NCI-H2107 treated with DMSO at 0.1 percent for 48 hours (cell line): ENCODE measurements around the gene RYR2.
A peak's percentile ranks its signal among the peaks of the same experiment; 100 is the strongest.

Source experiments
- DNase-seq: peaks from one replicate; lab custom pipeline; 2025; ENCODE audit not compliant: unreplicated experiment; lab: John Stamatoyannopoulos, UW

RYR2 gene

DNA sequence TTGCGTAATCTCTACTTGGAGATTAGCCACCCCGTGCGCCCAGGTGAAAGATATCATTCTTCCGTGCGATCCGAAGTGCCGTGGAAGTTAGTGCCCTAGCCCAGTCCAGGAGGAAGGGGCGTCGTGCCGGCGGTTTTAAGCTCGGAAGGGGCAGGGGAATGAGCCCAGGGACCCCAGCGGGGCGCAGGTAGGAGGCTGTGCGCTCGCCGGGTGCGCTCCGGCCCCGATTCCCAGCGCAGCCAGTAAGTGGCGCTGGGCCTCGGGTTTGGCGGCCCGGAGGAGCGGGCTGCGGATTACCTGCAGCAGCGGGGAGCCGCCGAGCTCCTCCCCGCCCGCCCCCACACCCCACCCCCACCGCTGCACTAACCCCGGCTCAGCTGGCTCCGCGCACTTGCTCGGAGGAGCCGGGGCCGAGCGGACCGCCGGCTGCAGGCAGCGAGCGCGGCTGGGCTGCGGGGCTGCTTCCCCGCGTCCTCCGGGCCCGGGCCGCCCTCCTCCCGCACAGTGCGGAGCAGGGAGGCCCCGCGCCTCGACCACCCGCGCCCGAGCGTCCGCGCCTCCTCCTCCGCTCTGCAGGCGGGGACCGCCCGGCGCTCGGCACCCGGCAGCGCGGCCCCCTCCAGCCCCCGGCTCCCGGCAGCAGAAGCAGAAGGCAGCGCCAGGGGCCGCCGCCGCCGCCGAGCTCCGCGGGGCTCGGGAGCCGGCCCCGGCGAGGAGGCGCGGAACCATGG, at the start of gene RYR2:
TSS of gene RYR2 (plus strand) at position 390 of the 731 bp plus-strand sequence. CDS start at position 728, 338 bp downstream.
- DNase-seq = no peak

DNA sequence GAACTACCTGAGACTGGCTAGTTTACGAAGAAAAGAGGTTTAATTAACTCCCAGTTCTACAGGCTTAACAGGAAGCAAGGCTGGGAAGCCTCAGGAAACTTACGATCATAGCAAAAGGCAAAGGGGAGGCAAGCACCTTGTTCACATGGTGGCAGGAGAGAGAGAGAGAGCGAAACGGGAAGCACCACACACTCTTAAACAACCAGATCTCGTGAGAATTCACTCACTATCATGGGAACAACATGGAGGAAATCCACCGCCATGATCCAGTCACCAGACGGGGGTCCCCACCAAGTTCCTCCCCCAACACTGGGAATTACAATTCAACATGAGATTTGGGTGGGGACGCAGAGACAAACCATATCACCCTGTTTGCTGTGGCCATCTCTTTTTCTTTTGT, 49.5 kb upstream of the RYR2 start:
- DNase-seq = no peak

DNA sequence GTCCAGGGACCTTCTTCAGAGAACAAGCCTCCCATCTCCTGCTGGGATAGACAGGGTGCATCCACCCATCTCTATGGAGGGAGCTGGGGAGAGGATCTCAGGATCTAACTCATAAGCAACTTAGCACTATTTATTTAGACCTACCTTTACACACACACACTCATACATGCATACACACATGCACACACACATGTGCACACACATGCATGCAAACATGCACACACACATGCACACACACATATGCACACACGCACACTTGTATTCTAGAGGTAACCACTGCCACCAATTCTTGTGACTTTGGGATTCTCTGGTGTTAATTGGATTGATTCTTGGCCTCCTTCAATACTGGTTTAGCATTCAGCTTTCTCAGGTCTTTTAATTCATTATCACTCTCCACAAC, 47.5 kb upstream of the RYR2 start:
- DNase-seq = no peak

DNA sequence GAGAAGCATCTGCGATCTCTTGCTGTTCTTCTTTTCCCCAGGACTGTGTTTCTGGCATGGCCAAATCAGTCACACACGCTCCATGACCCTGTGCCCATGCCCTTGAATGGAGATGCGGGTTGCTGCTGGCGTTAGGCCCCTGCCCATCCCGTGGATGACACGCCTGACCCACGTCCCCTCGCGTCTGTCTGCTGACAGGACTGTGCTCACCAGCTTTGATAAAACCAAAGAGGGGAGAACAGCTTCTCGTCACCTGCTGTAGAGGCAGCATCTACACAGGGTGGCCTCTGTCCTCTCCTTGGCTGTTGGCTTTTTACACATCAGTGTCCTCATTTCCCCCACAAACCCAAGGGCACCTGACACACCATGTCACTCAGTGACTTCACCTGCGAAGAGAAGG, 44.6 kb upstream of the RYR2 start:
- DNase-seq = no peak

DNA sequence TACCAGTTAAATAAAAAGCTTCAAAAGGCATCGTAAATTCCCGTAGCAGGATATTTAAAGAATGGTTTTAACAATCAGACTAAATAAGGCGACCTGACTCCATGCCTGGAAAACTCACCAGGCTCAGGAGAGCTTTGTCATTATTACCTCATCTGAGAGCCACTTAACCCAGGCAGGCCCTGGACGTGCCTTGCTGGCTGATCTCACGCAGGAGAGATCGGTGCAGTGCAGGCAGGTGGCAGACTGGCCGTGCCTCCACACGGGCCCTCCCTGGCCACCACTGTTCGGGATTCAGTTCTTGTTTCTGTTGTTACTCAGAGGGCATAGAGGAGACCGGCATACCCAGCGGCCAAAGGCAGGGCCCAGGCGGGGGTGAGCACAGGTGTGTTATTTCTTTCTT, 44.1 kb upstream of the RYR2 start:
- DNase-seq = peak; percentile 12

DNA sequence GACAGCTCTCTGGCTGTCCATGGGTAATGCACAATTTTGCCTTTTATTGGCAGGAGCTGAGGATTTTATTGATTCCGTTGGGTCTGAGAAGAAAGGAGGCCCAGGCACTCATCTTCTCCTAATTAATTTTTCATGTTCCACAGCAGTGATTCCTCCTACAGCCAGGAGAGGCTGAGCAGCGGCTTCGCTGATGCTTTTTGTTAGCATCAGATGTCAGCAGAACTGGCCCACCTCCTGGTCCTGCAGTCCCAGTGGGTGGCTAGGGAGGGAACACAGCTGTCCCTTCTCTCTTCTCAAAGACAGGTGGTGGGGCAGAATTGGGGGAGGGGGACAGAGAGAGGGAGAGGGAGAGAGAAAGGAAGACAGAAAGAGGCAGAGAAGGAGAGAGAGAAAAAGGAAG, 43.4 kb upstream of the RYR2 start:
- no peak for DNase-seq

DNA sequence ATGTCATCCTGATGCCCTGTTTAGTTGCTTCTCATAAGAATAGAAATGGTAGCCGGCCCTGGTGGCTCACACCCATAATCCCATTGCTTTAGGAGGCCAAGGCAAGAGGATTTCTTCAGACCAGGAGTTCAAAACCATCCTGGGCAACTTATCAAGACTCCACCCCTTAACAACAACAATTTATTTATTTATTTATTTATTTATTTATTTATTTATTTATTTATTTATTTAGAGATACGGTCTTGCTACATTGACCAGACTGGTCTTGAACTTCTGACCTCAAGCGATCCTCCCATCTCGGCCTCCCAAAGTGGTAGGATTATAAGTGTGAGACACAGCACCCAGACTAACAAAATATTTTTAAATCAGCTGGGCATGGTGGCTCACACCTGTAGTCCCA, 41.8 kb upstream of the RYR2 start:
- no peak for DNase-seq

DNA sequence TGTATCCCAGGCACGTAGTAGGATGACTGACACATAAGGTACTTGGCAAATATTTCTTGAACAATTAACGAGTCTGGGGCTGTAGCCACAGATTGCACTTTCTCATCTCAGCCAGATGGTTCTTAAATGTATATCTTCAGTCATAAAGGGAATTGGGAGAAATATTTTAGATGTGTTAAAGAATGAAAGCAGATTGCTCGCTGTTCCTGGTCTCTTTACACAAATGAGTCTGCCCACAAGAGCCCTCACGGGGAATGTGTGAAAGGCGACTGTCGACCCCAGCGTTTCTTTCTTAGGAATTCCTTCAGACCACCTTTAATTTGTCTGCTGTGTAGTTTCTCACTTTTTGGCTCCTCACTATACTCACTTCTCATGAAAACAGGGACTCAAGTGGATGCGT, 38.5 kb upstream of the RYR2 start:
- no peak for DNase-seq

DNA sequence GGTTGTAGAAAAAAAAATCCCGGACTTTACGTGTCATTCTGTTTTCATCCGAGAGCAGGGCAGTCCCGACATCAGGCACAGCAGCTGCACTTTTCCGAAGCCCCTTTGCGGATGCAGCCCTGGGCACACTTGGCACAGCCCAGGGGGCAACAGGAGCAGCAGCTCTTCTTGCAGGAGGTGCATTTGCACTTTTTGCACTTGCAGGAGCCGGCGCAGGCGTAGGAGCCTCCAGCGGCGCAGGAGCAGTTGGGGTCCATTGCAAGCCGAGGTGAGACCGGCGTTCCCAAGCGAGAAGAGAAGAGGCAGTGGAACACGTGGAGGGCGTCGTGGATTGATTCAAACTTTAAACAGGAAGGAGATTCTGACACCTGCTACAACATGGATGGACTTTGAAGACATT, 37.9 kb upstream of the RYR2 start, which contains the start of gene MT1HL1:
TSS of gene MT1HL1 (minus strand) at position 326 of the 400 bp plus-strand sequence. CDS start at position 257, 69 bp downstream.
- DNase-seq = no peak

DNA sequence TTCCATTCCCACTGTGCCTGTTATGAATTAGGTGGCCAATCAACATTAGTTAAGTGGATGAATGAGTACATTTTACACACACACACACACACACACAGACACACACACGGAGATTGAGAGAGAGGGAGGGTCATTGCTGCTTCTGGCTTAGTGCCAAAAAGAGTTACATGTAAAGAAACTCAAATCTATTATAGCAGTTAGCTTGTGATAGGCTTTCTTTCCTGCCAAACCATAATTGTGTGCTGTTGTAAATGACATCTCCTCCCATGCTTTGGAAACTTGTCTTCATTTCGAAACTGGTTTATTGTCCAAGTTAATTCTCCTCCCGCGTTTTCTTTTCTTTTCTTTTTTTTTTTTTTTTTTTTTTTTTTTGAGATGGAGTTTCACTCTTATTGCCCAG, 36.3 kb upstream of the RYR2 start:
- DNase-seq = no peak

DNA sequence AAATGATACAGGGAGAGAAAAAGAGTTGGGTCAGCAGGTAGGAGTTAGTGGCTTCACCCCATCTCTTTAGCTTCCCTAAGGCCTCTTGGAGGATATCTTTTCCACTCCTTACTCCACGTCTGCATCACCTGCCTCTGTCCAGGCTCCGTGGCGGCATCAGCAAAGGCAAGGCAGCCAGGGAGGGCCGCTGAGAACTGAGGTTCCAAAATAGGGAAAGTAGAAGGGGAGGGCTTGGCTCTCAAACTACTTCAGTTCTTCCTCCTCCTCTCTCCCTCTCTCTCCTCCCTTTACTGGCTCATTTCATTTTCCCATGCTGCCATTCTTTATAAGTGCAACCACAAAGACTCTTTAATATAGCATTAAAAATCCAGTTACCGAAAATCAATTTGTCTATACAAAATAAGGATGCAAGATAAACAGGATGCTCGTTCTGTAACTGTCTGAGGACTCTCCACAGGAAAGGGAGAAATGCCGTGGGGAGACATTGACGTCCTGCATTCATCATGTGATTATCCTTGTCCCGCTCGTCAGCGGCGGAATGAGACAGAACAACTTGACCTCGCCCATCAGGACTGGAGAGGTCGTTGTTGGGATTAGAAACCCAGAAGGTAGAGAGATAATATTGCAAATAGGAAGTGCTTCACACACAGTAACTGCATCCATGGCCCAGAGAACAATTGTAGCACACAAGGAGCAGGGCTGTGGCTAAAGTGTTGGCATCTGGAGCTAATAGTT, 34.7 kb upstream of the RYR2 start:
- no peak for DNase-seq

DNA sequence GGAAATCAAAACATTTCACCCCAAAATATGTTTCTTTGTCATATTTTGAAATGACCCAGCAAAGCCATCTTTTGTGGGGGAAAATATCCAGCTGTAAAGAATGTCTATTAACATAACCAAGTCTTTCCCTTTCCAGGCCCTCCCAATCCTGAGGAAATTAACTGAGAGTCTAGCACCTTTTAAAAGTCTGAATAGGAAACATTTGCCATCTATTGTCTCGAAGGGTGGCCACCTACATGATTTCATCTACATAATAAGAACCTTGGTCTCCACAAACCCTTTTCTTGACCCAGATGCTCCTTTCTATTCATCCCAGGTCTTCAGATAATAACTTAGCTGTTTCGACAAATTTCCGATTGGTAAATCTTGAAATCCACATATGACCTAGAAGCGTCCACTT, 32.4 kb upstream of the RYR2 start:
- DNase-seq = no peak

DNA sequence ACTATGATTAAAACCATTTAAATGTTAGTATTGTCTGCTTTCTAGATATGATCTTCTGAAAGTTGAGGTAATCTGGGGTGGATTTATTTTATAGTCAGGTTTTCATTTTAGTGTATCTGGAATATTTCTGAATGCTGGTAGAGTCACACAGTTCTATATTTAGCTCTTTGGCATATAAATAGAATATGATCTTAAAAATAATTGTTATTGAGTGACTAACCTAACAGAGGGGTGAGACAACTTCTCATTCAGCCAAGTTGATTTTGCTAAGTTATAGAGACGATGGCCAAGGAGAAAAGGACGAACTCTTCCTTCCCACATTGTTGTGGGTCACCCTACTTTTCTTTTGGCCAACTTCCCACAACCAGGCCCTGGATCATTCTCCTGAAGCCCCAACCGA, 30.6 kb upstream of the RYR2 start:
- DNase-seq = no peak

DNA sequence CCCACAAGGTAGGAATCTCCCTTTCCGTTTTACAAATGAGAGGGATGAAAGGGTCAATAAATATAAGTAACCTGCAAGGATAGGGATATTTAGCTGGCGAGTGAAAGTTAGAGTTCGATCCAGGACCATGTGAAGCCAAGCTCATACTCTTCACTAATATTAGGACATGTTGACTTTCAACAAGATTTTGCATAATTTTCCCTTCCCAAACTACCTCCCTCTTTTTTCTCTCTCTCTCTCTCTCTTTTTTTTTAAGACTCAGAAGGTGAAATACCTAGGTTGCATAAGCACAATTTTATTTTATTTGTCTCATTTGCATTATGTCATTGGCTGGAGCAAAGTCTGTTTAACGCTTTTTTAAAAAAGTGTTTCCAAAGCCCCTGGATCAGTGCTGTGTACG, 29.6 kb upstream of the RYR2 start:
- no peak for DNase-seq

DNA sequence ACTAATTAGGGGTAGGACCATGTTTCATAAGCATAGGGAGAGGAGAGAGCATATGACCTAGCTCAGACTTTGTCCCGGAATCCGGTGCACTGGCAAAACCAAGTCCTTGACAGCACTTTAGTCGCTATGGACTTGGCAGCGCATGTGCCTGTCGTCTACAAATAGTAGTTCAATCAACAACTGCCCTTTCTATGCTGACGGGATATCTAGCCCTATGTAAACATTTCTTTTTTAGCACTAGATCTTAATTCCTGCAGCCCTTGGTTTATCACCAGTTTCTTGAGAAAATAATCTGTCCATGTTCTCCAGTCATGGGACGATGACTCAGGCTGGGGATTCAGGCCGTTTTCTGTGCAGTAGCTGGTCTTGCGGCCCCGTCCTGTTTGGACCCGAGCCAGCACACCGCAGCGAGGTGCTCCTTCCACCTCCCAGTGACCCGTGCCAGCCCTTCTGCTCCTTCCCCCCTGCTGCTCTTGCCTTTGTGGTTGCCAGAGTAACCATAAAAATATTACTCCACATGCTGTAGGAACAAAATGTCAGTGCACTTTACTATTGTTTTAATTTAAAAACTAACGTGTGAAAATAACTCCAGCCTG, 29.1 kb upstream of the RYR2 start:
- DNase-seq = no peak

DNA sequence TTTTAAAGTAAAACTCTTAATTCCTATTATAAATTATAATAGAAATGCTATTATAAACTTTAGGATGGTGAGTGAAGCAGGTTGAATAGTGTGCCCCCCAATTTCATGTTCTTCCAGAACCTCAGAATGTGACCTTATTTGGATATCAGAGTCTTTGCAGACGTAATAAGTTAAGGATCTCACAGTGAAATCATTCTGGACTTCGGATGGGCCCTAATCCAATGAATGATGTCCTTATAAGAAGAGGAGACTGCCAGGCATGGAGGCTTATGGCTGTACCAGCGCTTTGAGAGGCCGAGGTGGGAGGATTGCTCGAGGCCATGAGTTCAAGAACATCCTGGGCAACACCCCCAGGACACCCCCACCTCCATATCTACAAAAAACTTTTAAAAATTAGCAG, 28.4 kb upstream of the RYR2 start:
- no peak for DNase-seq

DNA sequence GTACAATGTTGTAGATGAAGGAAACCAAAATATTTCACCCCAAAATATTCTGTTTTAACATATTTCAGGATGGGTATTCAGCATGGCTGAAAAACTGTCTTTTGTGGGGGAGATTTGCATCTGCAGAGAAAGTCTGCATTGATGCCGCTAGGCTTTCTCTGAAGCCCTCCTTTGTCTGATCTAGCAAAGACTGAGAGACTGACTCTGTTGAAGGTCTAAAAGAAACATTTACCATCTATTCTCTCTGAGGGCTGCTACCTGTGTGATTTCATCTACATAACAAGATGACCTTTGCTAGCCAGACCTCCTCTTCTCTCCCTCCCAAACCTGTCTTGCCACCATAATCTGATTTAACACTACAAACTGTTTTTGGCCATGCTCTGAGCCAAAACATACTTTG, 25.4 kb upstream of the RYR2 start:
- DNase-seq = no peak

DNA sequence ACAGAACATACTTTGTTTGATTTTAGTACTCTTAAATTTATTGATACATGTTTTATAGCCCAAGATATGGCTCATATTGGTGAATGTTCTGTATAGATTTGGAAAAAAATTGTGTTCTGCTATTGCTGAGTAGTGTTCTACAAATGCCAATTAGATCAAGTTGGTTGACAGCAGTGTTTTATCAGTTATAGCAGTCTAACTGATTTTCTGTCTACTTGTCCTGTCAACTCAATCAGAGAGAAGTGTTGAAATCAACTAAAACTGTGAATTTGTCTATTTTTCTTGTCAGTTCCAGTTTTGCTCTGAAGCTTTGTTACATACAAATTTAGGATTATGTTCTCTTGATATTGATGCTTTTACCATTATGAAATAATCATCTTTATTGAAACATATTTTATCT, 23.1 kb upstream of the RYR2 start:
- no peak for DNase-seq

DNA sequence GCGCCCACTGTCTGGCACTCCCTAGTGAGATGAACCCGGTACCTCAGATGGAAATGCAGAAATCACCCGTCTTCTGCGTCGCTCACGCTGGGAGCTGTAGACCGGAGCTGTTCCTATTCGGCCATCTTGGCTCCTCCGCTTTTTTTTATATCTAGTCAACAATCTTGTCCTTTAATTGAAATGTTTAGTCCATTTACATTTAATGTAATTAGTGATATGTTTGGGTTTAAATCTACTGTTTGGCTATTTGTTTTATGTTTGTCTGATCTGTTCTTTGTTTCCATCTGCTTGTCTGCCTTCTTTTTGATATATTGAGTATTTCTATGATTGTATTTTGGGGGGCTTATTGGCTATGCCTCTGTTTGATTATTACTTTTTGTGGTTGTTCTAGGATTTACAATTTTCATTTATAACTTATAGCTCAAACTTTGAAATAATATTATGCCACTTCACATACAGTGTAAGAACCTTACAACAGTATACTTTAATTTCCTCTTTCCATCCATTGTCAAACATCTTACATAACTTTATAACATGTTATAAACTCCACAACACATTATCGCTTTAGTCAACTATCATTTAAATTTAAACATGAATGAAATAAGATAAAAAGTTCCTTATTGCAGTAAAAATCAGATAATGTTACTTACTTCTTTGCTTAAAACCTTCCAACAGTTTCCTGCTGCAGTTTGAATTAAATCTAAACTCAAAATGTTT, 16.5 kb upstream of the RYR2 start:
- DNase-seq = no peak

DNA sequence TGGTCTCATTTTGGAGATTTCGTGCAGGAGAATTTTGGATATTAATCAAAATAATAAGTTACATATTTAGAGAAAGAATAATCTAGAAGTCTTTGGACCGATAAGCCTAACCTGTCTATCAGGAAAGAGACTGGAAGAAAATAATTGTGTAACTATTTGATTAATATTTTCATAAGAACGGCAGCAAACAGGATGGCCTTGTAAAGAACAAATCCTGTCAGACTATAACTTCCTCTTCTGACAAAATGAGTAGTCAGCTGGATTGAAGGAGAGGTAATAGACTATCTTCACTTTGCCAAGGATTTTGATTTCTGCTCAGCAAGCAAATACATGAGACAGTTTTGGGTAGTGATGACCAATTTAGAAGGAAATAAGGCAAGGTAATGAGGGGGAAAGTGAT, 12.7 kb upstream of the RYR2 start:
- no peak for DNase-seq

DNA sequence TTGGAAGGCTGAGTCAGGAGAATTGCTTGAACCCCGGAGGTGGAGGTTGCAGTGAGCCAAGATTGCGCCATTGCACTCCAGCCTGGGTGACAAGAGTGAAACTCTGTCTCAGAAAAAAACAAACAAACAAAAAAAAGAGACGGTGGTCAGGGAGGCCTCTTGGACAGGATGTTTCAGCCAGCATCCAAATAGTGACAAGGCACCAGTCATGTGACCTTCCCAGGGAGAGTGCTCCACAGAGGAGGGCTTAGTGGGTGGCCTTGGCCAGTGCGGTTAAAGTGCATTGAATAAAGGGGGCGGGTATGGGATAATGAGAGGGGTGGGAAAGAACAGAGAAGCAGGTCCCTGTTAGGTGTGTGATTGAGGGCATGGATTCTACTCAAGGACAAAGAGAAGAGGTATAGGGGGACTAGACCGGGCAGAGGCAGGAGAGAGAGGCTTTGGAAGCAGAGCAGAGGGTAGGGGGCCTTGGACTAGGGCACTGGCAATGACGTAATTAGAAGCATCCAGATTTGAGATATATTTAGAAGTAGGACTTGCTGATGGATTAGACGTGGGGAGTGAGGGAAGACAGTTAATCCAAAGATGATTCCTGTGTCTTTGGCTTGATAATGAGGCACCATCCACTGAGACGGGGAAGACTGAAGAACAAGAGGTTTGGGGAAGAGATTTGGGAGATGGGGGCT, 12.0 kb upstream of the RYR2 start:
- DNase-seq = no peak
